Activated T-cell treated with anti-CD3 and anti-CD28 coated beads for 1 hour (primary cell): ENCODE measurements around the gene MDN1.

Experiments used
- DNase-seq: peaks from one replicate; pipeline ENCODE4 v3.0.0-alpha.2; 2020; ENCODE audit warnings: low read depth

The MDN1 gene

GRCh38 chr6:89690944-89691324 is 128.7 kb downstream of the MDN1 start:
- no peak for DNase-seq

- no peak for DNase-seq
Measured at GRCh38 chr6:89689732-89690131, 129.9 kb downstream of the MDN1 start.

- no peak for DNase-seq
Measured at GRCh38 chr6:89688328-89688727, 131.3 kb downstream of the MDN1 start.

GRCh38 chr6:89685311-89685710 is 134.3 kb downstream of the MDN1 start:
- no peak for DNase-seq

GRCh38 chr6:89682991-89683390 is 136.6 kb downstream of the MDN1 start:
- DNase-seq, result no peak

- no peak for DNase-seq
Measured at GRCh38 chr6:89681983-89682564, 137.5 kb downstream of the MDN1 start.

- DNase-seq, result no peak
Measured at GRCh38 chr6:89680551-89680950, 139.0 kb downstream of the MDN1 start.

GRCh38 chr6:89680150-89680549 is 139.4 kb downstream of the MDN1 start:
- no peak for DNase-seq

GRCh38 chr6:89679215-89680120 is 140.1 kb downstream of the MDN1 start:
- DNase-seq, result no peak

GRCh38 chr6:89678531-89678930 is 141.1 kb downstream of the MDN1 start:
- no peak for DNase-seq

GRCh38 chr6:89675949-89676748 is 143.4 kb downstream of the MDN1 start:
- DNase-seq, result no peak

GRCh38 chr6:89670935-89671565 is 148.5 kb downstream of the MDN1 start:
- no peak for DNase-seq

- no peak for DNase-seq
Measured at GRCh38 chr6:89669002-89669401, 150.6 kb downstream of the MDN1 start.

- DNase-seq, result no peak
Measured at GRCh38 chr6:89667872-89668556, 151.6 kb downstream of the MDN1 start.

GRCh38 chr6:89662659-89663223 is 156.9 kb downstream of the MDN1 start:
- no peak for DNase-seq

- DNase-seq, result no peak
Measured at GRCh38 chr6:89661559-89661958, 158.0 kb downstream of the MDN1 start.

GRCh38 chr6:89660981-89661380 is 158.6 kb downstream of the MDN1 start:
- no peak for DNase-seq

GRCh38 chr6:89657445-89658158 is 162.0 kb downstream of the MDN1 start:
- no peak for DNase-seq

- DNase-seq, result no peak
Measured at GRCh38 chr6:89655122-89655521, 164.5 kb downstream of the MDN1 start.

GRCh38 chr6:89650579-89650978 is 169.0 kb downstream of the MDN1 start:
- DNase-seq, result no peak

- no peak for DNase-seq
Measured at GRCh38 chr6:89649682-89650081, 169.9 kb downstream of the MDN1 start.
